WTC11 (cell line): ENCODE results near the gene GCK. TPM values are rescaled to one million over a fixed set of nuclear protein-coding genes. Genes with fewer than 3 reads are reported as not detected.

Experiments used
- ATAC-seq: fragments of 200-7000 bp; cut with Tn5 transposase; 2 replicates; pipeline ENCODE4 v1.10.0; 2021; ENCODE audit warnings: mild to moderate bottlenecking, moderate library complexity
- CTCF ChIA-PET: fragments of 300-600 bp; sonication (Branson Sonifier 250); formaldehyde crosslinking; loops from one replicate; lab custom pipeline; 2021; ENCODE audit warnings: antibody characterized with exemption; lab: Charles Lee
- POLR2A ChIA-PET: fragments of 350-600 bp; sonication (Branson Sonifier 250); formaldehyde crosslinking; loops from one replicate; lab custom pipeline; 2021; ENCODE audit warnings: antibody characterized with exemption; lab: Charles Lee
- DNase-seq: peaks from one replicate; pipeline ENCODE4 v3.0.0; 2021; ENCODE audit warnings: low spot score
- H3K27ac Mint-ChIP-seq: 2 replicates; pipeline ENCODE4 v1.8.0; 2021; ENCODE audit warnings: mixed read lengths
- H3K27me3 Mint-ChIP-seq: 2 replicates; pipeline ENCODE4 v1.8.0; 2021; ENCODE audit warnings: low read depth, mild to moderate bottlenecking, moderate library complexity, mixed read lengths
- H3K36me3 Mint-ChIP-seq: 2 replicates; pipeline ENCODE4 v1.8.0; 2021; ENCODE audit warnings: mixed read lengths
- H3K4me1 Mint-ChIP-seq: 2 replicates; pipeline ENCODE4 v1.8.0; 2022; ENCODE audit warnings: mixed read lengths
- H3K4me3 Mint-ChIP-seq: 2 replicates; pipeline ENCODE4 v1.8.0; 2021; ENCODE audit warnings: mild to moderate bottlenecking, moderate library complexity, mixed read lengths
- H3K9me3 Mint-ChIP-seq: 2 replicates; pipeline ENCODE4 v1.8.0; 2021; ENCODE audit warnings: mixed read lengths
- ARID4B ChIP-seq: sonication (generic); formaldehyde crosslinking; IDR thresholded peaks from 2 replicates; pipeline ENCODE4 v1.8.0; 2023; ENCODE audit warnings: missing genetic modification reagents, mild to moderate bottlenecking, borderline replicate concordance
- ATF3 ChIP-seq: sonication (generic); formaldehyde crosslinking; conservative IDR thresholded peaks from 2 replicates; pipeline ENCODE4 v1.8.1; 2022; ENCODE audit warnings: mild to moderate bottlenecking, missing genetic modification reagents
- CREM ChIP-seq: sonication (generic); formaldehyde crosslinking; IDR thresholded peaks from 2 replicates; pipeline ENCODE4 v1.8.1; 2022; ENCODE audit warnings: mild to moderate bottlenecking, missing genetic modification reagents, moderate library complexity
- CTCF ChIP-seq: fragments of 200-600 bp; IDR thresholded peaks from 2 replicates; pipeline ENCODE4 v1.8.0; 2022; ENCODE audit warnings: antibody characterized with exemption
- E2F1 ChIP-seq: sonication (generic); formaldehyde crosslinking; IDR thresholded peaks from 2 replicates; pipeline ENCODE4 v1.8.0; 2022; ENCODE audit warnings: mild to moderate bottlenecking, missing genetic modification reagents
- ELF4 ChIP-seq: sonication (generic); formaldehyde crosslinking; IDR thresholded peaks from 2 replicates; pipeline ENCODE4 v1.8.1; 2022; ENCODE audit warnings: low read depth, mild to moderate bottlenecking, moderate library complexity, missing genetic modification reagents
- ESRRA ChIP-seq: sonication (generic); formaldehyde crosslinking; IDR thresholded peaks from 2 replicates; pipeline ENCODE4 v1.8.1; 2022; ENCODE audit warnings: mild to moderate bottlenecking, missing genetic modification reagents, borderline replicate concordance
- GABPB1 ChIP-seq: sonication (generic); formaldehyde crosslinking; IDR thresholded peaks from 2 replicates; pipeline ENCODE4 v1.8.1; 2023; ENCODE audit warnings: mild to moderate bottlenecking, missing genetic modification reagents
- GRHL2 ChIP-seq: fragments of 250-450 bp; sonication (Bioruptor Pico); IDR thresholded peaks from 2 replicates; pipeline ENCODE4 v1.8.0; 2022; ENCODE audit warnings: mild to moderate bottlenecking, moderate library complexity; ENCODE audit not compliant: insufficient replicate concordance, severe bottlenecking
- HMGA2 ChIP-seq: fragments of 250-450 bp; sonication (Bioruptor Pico); IDR thresholded peaks from 2 replicates; pipeline ENCODE4 v1.4.0; 2021; ENCODE audit warnings: mild to moderate bottlenecking, moderate library complexity
- IRF1 ChIP-seq: sonication (generic); formaldehyde crosslinking; IDR thresholded peaks from 2 replicates; pipeline ENCODE4 v1.8.0; 2023; ENCODE audit warnings: missing genetic modification reagents
- JUN ChIP-seq: sonication (generic); formaldehyde crosslinking; IDR thresholded peaks from 2 replicates; pipeline ENCODE4 v1.8.0; 2023; ENCODE audit warnings: mild to moderate bottlenecking, missing genetic modification reagents
- NFATC4 ChIP-seq: fragments of 250-450 bp; sonication (Bioruptor Pico); IDR thresholded peaks from 2 replicates; pipeline ENCODE4 v1.9.0; 2021; ENCODE audit warnings: mild to moderate bottlenecking
- NFE2L1 ChIP-seq: sonication (generic); formaldehyde crosslinking; IDR thresholded peaks from 2 replicates; pipeline ENCODE4 v1.8.1; 2023; ENCODE audit warnings: missing genetic modification reagents
- NR2C2 ChIP-seq: sonication (generic); formaldehyde crosslinking; IDR thresholded peaks from 2 replicates; pipeline ENCODE4 v1.8.0; 2022; ENCODE audit warnings: mild to moderate bottlenecking, missing genetic modification reagents
- NR3C1 ChIP-seq: sonication (generic); formaldehyde crosslinking; conservative IDR thresholded peaks from 2 replicates; pipeline ENCODE4 v1.8.1; 2023; ENCODE audit warnings: low read depth, mild to moderate bottlenecking, missing genetic modification reagents
- PRRX2 ChIP-seq: fragments of 250-450 bp; sonication (Bioruptor Pico); IDR thresholded peaks from 2 replicates; pipeline ENCODE4 v1.8.0; 2021; ENCODE audit warnings: mild to moderate bottlenecking
- SMAD3 ChIP-seq: sonication (generic); formaldehyde crosslinking; IDR thresholded peaks from 2 replicates; pipeline ENCODE4 v1.8.0; 2022; ENCODE audit warnings: missing genetic modification reagents, mild to moderate bottlenecking, borderline replicate concordance
- SOX15 ChIP-seq: fragments of 250-450 bp; sonication (Bioruptor Pico); IDR thresholded peaks from 2 replicates; pipeline ENCODE4 v1.9.0; 2021; ENCODE audit warnings: mild to moderate bottlenecking
- ZNF532 ChIP-seq: fragments of 250-450 bp; sonication (Bioruptor Pico); IDR thresholded peaks from 2 replicates; pipeline ENCODE4 v1.9.0; 2021; ENCODE audit warnings: mild to moderate bottlenecking, borderline replicate concordance
- total RNA-seq: library from RNA; stranded (reverse); gene quantifications from 3 replicates; pipeline ENCODE4 v1.2.3, GENCODE V29; 2021

Gene GCK
- total RNA-seq, 1 experiment from 2014 or later = 3.3 TPM

- TF ChIP-seq ARID4B (CRISPR knock-in tag) (no peak), ELF4 (CRISPR knock-in tag) (no peak), HMGA2 (CRISPR knock-in tag) (no peak), E2F1 (no peak), NR2C2 (no peak), JUN (CRISPR knock-in tag) (no peak)
- TF ChIP-seq, all 79 proteins: peak for 0
These were observed 34.5 kb downstream of the GCK start (continued) for GRCh38 chr7:44154703-44155102.

- no peak overlapping the region for H3K27ac Mint-ChIP-seq
- no peaks in the 10 kb centered on the region for H3K27me3 Mint-ChIP-seq
- no peak overlapping the region for H3K4me3 Mint-ChIP-seq
- H3K4me1 Mint-ChIP-seq = no peaks in the 10 kb centered on the region
- TF ChIP-seq SOX15 (CRISPR knock-in tag) = no peak
- TF ChIP-seq GRHL2 (CRISPR knock-in tag) = no peak
- TF ChIP-seq GABPB1 (CRISPR knock-in tag) = no peak
- no peak for TF ChIP-seq CTCF
- TF ChIP-seq ATF3 (CRISPR knock-in tag) = no peak
- TF ChIP-seq PRRX2 (CRISPR knock-in tag) = no peak
- TF ChIP-seq SMAD3 (CRISPR knock-in tag) = no peak
- H3K36me3 Mint-ChIP-seq = no peaks in the 10 kb centered on the region
- DNase-seq (peak; percentile 5), ATAC-seq (no peak)
- ChIA-PET POLR2A (no interaction called here), CTCF (interaction anchor here (0.9 to 1.5 kb wide), 5 partner anchors 9 to 87 kb away, joined by 3 to 7 read pairs (median 3); partner anchors contain the start of gene GCK)
- H3K9me3 Mint-ChIP-seq = no peaks in the 10 kb centered on the region
These were observed 35.3 kb downstream of the GCK start for GRCh38 chr7:44153948-44154335.

- ATAC-seq = peak; percentile 69
- DNase-seq = peak; percentile 18
- H3K36me3 Mint-ChIP-seq = no peaks in the 10 kb centered on the region
- no peaks in the 10 kb centered on the region for H3K9me3 Mint-ChIP-seq
- H3K4me3 Mint-ChIP-seq = no peak overlapping the region
- H3K27me3 Mint-ChIP-seq = no peaks in the 10 kb centered on the region
- CTCF ChIA-PET = interaction anchor here (0.9 to 1.5 kb wide), 5 partner anchors 8 to 88 kb away, joined by 3 to 7 read pairs (median 3); partner anchors contain the start of gene GCK
- no peaks in the 10 kb centered on the region for H3K4me1 Mint-ChIP-seq
- POLR2A ChIA-PET = no interaction called here
- TF ChIP-seq NFATC4 (CRISPR knock-in tag) = no peak
- TF ChIP-seq ESRRA (CRISPR knock-in tag) = no peak
- TF ChIP-seq NFE2L1 (CRISPR knock-in tag) = no peak
- TF ChIP-seq CREM (CRISPR knock-in tag) = no peak
- no peak for TF ChIP-seq IRF1 (CRISPR knock-in tag)
- TF ChIP-seq ELF4 (CRISPR knock-in tag) = no peak
- TF ChIP-seq ZNF532 (CRISPR knock-in tag) = no peak
- TF ChIP-seq NR3C1 = no peak
- H3K27ac Mint-ChIP-seq = no peak overlapping the region
These were observed 36.0 kb downstream of the GCK start for GRCh38 chr7:44152971-44153947.
